AG08396 (cell line): ENCODE measurements around the gene CEP72.
"Not testable (repeated sequence)": the region's sequence is repeated elsewhere in the genome, so short reads cannot be mapped to it uniquely, and the experiment has no call there.

Experiments used
- DNase-seq: peaks from one replicate; pipeline ENCODE4 v3.0.0; 2012; ENCODE audit warnings: low spot score, mixed read lengths

Gene CEP72, protein sequence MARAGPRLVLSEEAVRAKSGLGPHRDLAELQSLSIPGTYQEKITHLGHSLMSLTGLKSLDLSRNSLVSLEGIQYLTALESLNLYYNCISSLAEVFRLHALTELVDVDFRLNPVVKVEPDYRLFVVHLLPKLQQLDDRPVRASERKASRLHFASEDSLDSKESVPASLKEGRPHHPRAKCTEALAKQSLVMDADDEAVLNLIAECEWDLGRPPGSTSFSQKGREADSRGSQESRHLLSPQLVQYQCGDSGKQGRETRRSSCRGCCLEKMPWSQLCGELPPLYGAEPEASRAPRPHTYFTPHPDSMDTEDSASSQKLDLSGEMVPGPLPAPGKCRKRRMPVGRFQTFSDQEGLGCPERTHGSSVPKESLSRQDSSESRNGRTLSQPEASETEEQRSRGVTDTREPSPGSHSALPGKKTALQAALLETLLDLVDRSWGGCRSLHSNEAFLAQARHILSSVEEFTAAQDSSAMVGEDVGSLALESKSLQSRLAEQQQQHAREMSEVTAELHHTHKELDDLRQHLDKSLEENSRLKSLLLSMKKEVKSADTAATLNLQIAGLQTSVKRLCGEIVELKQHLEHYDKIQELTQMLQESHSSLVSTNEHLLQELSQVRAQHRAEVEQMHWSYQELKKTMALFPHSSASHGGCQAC

DNA sequence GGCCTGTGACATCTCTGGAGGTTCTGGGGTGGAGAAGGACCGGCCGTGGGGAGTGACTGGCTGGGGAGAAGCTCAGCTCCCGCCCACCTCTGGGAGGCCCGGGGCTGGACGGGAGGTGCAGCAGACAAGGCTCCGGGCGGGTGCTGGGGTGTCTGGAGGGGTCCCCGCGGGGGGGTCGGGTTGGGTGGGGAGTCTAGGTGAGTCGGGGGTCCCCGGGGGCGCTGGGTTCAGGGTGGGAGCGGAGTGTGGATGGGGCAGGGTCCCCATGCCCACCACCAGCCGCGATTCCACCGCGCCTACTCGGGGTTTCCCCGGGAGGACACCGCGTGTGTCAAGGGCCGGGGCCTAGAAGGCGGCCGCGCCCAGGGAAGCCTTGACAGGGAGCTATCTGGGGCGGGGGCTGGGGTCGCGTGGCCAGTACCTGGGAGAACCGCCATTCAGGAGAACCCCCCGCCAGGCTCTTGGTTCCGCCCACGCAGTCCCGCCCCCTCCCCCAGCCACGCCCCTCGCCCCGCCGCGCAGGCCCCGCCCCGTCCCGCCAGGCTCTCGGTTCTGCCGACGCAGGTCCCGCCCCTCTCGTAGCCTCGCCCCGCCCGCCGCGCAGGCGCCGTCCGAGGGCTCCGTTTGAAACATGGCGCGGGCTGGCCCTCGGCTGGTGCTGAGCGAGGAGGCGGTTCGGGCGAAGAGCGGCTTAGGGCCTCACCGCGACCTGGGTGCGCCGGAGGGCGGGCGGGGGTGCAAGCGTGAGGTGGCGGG is at the start of gene CEP72:
TSS of gene CEP72 (plus strand) at position 610 of the 756 bp plus-strand sequence. CDS start at position 632, 22 bp downstream.
- peak; percentile 100 for DNase-seq

GRCh38 chr5:565782-566440 is 46.2 kb upstream of the CEP72 start:
- DNase-seq = peak; percentile 61

DNA sequence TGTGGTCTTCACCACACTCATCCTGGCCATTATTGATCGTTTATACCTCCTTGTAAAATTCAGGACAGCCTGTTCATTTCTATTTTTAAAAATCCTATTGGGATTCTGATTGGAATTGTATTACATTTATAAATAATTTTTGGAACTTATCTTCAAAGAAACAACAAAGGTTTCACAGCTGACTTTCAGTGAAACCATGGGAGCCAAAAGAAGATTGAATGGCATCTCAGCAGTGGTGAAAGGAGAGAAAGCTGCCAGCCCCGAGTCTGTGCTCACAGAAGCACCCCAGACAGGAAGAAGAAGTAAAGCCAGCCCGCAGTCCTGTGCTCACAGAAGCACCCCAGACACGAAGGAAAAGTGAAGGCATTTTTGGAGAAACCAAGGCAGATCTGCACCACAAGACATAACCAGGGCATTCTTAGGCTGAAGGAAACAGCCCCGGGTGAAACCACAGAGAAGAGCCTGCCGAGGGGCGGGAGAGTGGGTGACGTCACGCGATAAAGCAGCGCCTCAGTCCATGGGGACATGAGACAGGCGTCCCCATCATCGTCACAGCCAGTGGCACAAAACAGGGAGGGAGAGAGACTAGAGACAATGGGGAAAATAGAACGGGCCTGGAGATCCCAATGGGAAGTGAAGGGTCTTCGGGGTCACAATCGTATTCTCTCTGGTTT is 45.4 kb upstream of the CEP72 start:
- DNase-seq = no peak

DNA sequence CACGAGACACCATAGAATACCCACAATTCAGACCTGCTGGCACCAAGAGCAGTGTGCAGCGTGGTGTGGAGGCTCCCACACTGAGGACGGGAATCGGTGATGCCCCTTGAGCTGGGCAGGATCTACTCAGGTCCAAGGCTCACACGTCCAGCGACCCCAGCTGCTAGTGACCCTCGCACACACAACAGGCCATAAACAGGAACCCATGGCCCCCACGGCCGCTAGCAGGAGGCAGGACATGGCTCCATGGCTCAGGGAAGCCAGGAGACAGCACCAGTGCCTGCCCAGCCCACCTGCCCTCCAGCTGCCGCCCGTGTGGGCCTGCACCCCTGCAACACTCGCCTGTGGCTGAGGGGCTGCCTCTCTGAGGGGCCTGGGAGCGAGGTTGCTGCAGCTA is 44.5 kb upstream of the CEP72 start:
- DNase-seq = no peak

- DNase-seq = no peak
Measured at GRCh38 chr5:568061-568781, 43.9 kb upstream of the CEP72 start.

GRCh38 chr5:568809-569208 is 43.3 kb upstream of the CEP72 start:
- no peak for DNase-seq

GRCh38 chr5:569358-569867 is 42.7 kb upstream of the CEP72 start:
- DNase-seq = no peak

DNA sequence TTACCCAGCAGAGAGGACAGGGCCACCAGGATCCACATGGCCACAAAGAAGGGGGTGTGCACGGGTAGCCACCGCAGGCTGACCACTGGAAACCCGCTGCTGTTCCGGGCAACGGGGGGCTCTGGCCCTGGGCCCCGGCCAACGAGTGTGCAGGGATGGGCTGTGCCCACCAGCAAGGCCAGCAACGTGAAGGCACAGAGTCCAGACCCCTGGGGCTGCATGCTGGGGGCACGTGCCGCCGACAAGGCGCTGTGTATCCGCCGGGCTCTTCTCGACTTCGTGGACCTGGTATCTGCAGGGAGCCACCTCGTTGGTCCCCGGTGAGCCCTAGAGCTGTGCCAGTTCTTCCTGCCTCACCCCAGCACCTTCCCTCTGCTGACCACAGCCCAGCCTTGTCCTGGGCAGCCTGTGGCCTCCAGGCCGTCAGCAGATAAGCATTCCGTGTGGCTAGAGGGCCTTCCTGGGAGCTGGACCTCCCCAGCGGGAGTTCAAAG is 42.2 kb upstream of the CEP72 start:
- no peak for DNase-seq

DNA sequence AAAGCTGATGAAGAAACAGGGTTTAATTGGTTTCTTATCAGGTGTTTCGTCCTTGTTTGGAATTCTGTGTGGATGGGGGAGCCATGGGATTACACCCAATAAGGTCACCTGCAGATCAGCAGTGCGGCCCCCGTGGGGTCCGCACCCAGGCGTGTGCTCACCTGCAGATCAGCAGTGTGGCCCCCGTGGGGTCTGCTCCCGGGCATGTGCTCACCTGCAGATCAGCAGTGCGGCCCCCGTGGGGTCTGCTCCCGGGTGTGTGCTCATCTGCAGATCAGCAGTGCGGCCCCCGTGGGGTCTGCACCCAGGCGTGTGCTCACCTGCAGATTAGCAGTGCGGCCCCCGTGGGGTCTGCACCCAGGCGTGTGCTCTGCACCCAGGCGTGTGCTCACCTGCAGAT is 41.7 kb upstream of the CEP72 start:
- DNase-seq = no peak

- DNase-seq = no peak
Measured at GRCh38 chr5:570886-571285, 41.3 kb upstream of the CEP72 start.

GRCh38 chr5:571791-572190 is 40.3 kb upstream of the CEP72 start:
- no peak for DNase-seq

- no peak for DNase-seq
Measured at GRCh38 chr5:572398-573019, 39.6 kb upstream of the CEP72 start.

DNA sequence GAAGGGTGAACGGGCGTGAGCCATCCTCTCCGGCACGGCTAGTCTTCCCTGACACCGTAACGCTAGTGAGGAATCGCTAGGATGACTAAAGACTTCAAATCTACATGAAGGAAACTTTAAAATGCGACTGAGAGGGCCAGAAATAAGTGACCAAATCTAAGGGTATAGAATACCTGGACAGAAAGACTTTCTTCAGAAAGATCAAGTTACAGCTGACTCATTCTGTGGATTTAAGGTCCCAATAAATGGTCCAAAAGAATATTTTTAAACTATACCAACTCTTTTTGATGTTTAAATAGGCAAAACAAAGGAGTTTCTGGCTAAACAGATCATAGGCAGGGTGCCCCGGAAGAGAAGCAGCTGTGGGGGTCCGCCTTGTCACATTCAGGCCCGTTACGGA is 38.9 kb upstream of the CEP72 start:
- DNase-seq = no peak

GRCh38 chr5:573976-574375 is 38.2 kb upstream of the CEP72 start:
- no peak for DNase-seq

DNA sequence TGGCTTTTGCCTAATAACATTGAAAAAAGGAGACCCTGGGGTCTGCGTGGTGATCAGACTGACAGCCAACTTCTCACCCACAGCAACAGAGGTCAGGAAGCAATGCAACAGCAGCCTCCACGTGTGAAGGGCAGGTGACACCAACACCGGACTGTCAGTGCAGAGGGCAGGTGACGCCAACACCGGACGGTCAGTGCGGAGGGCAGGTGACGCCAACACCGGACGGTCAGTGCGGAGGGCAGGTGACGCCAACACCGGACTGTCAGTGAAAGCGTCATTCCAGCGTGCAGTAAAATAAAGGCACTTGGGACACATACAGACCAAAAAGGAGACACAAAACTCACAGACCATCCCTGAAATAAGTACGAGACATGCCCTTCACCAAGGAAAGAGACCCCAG is 37.2 kb upstream of the CEP72 start:
- DNase-seq = no peak

DNA sequence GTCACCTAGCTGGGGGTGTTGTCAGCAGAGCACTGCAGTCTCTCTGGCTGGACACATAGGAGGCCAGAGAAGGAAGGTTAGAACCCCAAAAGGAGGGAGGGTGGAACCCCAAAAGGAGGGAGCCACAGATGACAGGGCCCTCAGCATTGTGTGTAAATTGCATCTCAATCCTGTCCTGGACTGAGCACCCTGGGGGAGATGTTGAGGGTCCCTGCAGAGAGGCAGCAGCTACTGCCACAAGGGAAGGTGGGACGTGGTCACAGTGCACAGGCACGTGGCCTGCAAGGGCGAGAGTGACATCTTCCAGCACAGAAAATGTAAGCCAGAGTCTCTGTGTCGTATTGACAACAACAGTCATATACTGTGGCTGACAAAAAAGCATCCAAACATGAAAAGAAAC is 36.5 kb upstream of the CEP72 start:
- DNase-seq = no peak

- not testable (repeated sequence) for DNase-seq
Measured at GRCh38 chr5:577214-577613, 34.9 kb upstream of the CEP72 start.

DNA sequence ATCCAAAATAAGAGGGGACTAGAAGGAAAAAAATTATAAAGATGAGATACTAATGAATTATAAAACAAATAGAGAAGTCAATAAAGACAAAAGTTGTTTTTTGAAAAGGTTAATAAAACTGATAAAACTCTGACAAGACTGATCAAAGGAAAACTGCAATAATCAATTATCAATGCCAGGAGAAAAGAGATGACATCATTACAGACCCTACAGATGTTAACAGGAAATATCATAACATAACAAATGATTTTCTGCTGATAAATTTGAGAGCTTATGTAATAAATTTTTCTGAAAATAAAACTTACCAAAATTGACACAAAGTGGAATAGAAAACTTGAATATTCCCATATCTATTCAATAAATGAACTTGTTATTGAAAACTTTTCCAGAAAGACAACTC is 34.3 kb upstream of the CEP72 start:
- DNase-seq = no peak

- DNase-seq = no peak
Measured at GRCh38 chr5:579211-579610, 32.9 kb upstream of the CEP72 start.

GRCh38 chr5:579746-580366 is 32.3 kb upstream of the CEP72 start:
- no peak for DNase-seq
